ENCODE results near the gene CCNDBP1.

- TF ChIP-seq POLR2AphosphoS5 (IDR thresholded peaks at IDR 0.05; ENCODE audit: borderline replicate concordance, low read depth, low read length) (no peak), FOXP2 (optimal IDR thresholded peaks at IDR 0.05; ENCODE audit: control extremely low read depth, extremely low read length, insufficient read depth) (no peak), EZH2 (IDR thresholded peaks at IDR 0.05) (no peak)
Observed at GRCh38 chr15:43198992-43199391, 13.8 kb downstream of the CCNDBP1 start.
